ENCODE data around the gene DAB2IP. TPM values are rescaled to one million over a fixed set of nuclear protein-coding genes. Genes with fewer than 3 reads are reported as not detected.

DAB2IP gene
- total RNA-seq = 16.7 and 33.6 TPM in 2 replicates

GRCh38 chr9:121651295-121652020 is at the start of gene DAB2IP:
Gene DAB2IP, plus strand, starts transcription at chr9:121651634. Its CDS starts 142 bp downstream, at chr9:121651776.

Other genes with a start within 250 kb of the DAB2IP start
- gene GGTA1, start 151.8 kb upstream of the DAB2IP start, total RNA-seq = 0.16 and 2.5 TPM in 2 replicates